ENCODE data around the gene KIAA1958.
"Not testable (repeated sequence)": the region's sequence is repeated elsewhere in the genome, so short reads cannot be mapped to it uniquely, and the experiment has no call there.

- TF ChIP-seq POLR2A (IDR thresholded peaks at IDR 0.05) = not testable (repeated sequence)
- TF ChIP-seq, protein P1, sequence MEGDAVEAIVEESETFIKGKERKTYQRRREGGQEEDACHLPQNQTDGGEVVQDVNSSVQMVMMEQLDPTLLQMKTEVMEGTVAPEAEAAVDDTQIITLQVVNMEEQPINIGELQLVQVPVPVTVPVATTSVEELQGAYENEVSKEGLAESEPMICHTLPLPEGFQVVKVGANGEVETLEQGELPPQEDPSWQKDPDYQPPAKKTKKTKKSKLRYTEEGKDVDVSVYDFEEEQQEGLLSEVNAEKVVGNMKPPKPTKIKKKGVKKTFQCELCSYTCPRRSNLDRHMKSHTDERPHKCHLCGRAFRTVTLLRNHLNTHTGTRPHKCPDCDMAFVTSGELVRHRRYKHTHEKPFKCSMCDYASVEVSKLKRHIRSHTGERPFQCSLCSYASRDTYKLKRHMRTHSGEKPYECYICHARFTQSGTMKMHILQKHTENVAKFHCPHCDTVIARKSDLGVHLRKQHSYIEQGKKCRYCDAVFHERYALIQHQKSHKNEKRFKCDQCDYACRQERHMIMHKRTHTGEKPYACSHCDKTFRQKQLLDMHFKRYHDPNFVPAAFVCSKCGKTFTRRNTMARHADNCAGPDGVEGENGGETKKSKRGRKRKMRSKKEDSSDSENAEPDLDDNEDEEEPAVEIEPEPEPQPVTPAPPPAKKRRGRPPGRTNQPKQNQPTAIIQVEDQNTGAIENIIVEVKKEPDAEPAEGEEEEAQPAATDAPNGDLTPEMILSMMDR (IDR thresholded peaks at IDR 0.05) = not testable (repeated sequence)
Observed at GRCh38 chr9:112673221-112673620, 186.6 kb downstream of the KIAA1958 start.

All from body of pancreas (tissue), 4 donors.